ENCODE measurements around the gene RAB3GAP2.
"Not testable (repeated sequence)": the region's sequence is repeated elsewhere in the genome, so short reads cannot be mapped to it uniquely, and the experiment has no call there.

Gene RAB3GAP2

GRCh38 chr1:220239966-220240365 lies 32.3 kb downstream of the RAB3GAP2 start:
- H3K27ac ChIP-seq, result no peak overlapping the region
- no peaks in the 10 kb centered on the region for H3K27me3 ChIP-seq (ENCODE audit: insufficient read depth, low read depth, severe bottlenecking)
- no peaks in the 10 kb centered on the region for H3K36me3 ChIP-seq
- DNase-seq, result no peak
- H3K9me3 ChIP-seq (ENCODE audit: severe bottlenecking), result no peaks in the 10 kb centered on the region
- TF ChIP-seq CTCF (IDR thresholded peaks at IDR 0.05; ENCODE audit: low read depth, low read length), result no peak
- no peak overlapping the region for H3K4me3 ChIP-seq (ENCODE audit: low read depth, low read length)

- H3K4me3 ChIP-seq (ENCODE audit: low read depth, low read length), result no peak overlapping the region
- no peaks in the 10 kb centered on the region for H3K36me3 ChIP-seq
- DNase-seq, result no peak
- no peaks in the 10 kb centered on the region for H3K9me3 ChIP-seq (ENCODE audit: severe bottlenecking)
- H3K27ac ChIP-seq, result no peak overlapping the region
- no peak for TF ChIP-seq CTCF (IDR thresholded peaks at IDR 0.05; ENCODE audit: low read depth, low read length)
- no peaks in the 10 kb centered on the region for H3K27me3 ChIP-seq (ENCODE audit: insufficient read depth, low read depth, severe bottlenecking)
These were observed 33.0 kb downstream of the RAB3GAP2 start for GRCh38 chr1:220239213-220239612.

- not testable (repeated sequence) for H3K27me3 ChIP-seq (ENCODE audit: insufficient read depth, low read depth, severe bottlenecking); H3K9me3 ChIP-seq (ENCODE audit: severe bottlenecking); H3K4me3 ChIP-seq (ENCODE audit: low read depth, low read length); DNase-seq; H3K27ac ChIP-seq; H3K36me3 ChIP-seq
These were observed 36.0 kb downstream of the RAB3GAP2 start for GRCh38 chr1:220236278-220236677.

GRCh38 chr1:220235462-220235861 lies 36.8 kb downstream of the RAB3GAP2 start:
- DNase-seq, result no peak

GRCh38 chr1:220233927-220234326 lies 38.3 kb downstream of the RAB3GAP2 start:
- no peak overlapping the region for H3K4me3 ChIP-seq (ENCODE audit: low read depth, low read length)
- H3K27me3 ChIP-seq (ENCODE audit: insufficient read depth, low read depth, severe bottlenecking), result no peaks in the 10 kb centered on the region
- H3K9me3 ChIP-seq (ENCODE audit: severe bottlenecking), result no peaks in the 10 kb centered on the region
- no peaks in the 10 kb centered on the region; the same call in none of the 2 replicates for H3K36me3 ChIP-seq
- no peak for TF ChIP-seq CTCF (IDR thresholded peaks at IDR 0.05; ENCODE audit: low read depth, low read length)
- DNase-seq, result no peak
- H3K27ac ChIP-seq, result no peak overlapping the region

More at GRCh38 chr1:220235462-220235861, 36.8 kb downstream of the RAB3GAP2 start:
- no peak overlapping the region for H3K4me3 ChIP-seq (ENCODE audit: low read depth, low read length)
- H3K36me3 ChIP-seq, result no peaks in the 10 kb centered on the region; the same call in 1 of the 2 replicates
- no peaks in the 10 kb centered on the region for H3K9me3 ChIP-seq (ENCODE audit: severe bottlenecking)
- H3K27ac ChIP-seq, result no peak overlapping the region
- no peak for TF ChIP-seq CTCF (IDR thresholded peaks at IDR 0.05; ENCODE audit: low read depth, low read length)
- no peaks in the 10 kb centered on the region for H3K27me3 ChIP-seq (ENCODE audit: insufficient read depth, low read depth, severe bottlenecking)

GRCh38 chr1:220229771-220230170 lies 42.5 kb downstream of the RAB3GAP2 start:
- Histone ChIP-seq H3K36me3 (no peaks in the 10 kb centered on the region; the same call in none of the 2 replicates), H3K27ac (no peak overlapping the region), H3K27me3 (ENCODE audit: insufficient read depth, low read depth, severe bottlenecking) (no peaks in the 10 kb centered on the region), H3K4me3 (ENCODE audit: low read depth, low read length) (no peak overlapping the region), H3K9me3 (ENCODE audit: severe bottlenecking) (no peaks in the 10 kb centered on the region)
- DNase-seq, result no peak
- no peak for TF ChIP-seq CTCF (IDR thresholded peaks at IDR 0.05; ENCODE audit: low read depth, low read length)

Data from WERI-Rb-1 (cell line).